HepG2 (cell line): ENCODE data around the gene NANOGP8. TPM values are rescaled to one million over a fixed set of nuclear protein-coding genes. Genes with fewer than 3 reads are reported as not detected.

Experiments used
- ATAC-seq: fragments of 200-7000 bp; cut with Tn5 transposase; 3 replicates; pipeline ENCODE4 v1.9.1; 2020; ENCODE audit warnings: mild to moderate bottlenecking, moderate library complexity
- BruUV-seq: library from RNA; stranded (reverse); fragments of 400-500 nt; replicated peaks from 2 replicates; lab custom pipeline; 2021; lab: Mats Ljungman, UMichigan
- CTCF ChIA-PET: fragments of 300-600 bp; formaldehyde crosslinking; extraction: SDS; loops from one replicate; lab custom pipeline; 2021; ENCODE audit warnings: low total read pairs, inconsistent platforms, low intra/inter-chr PET ratio; lab: Yijun Ruan, JAX
- POLR2A ChIA-PET: fragments of 350-600 bp; sonication (Branson Sonifier 250); formaldehyde crosslinking; loops from one replicate; lab custom pipeline; 2020; ENCODE audit warnings: antibody characterized with exemption, inconsistent platforms; lab: Yijun Ruan, JAX
- DNase-seq: peaks from one replicate; pipeline ENCODE4 v3.0.0-alpha.2; 2015; ENCODE audit warnings: low spot score
- FAIRE-seq: peaks from 3 replicates; lab custom pipeline; 2011; peaks lifted over from hg19 to GRCh38; lab: Jason Lieb, UNC
- H2AFZ ChIP-seq: one replicate; pipeline ENCODE4 v1.6.1; 2011; ENCODE audit warnings: low read length, inconsistent platforms
- H3K27ac ChIP-seq: fragments of 300-600 bp; 3 replicates; pipeline ENCODE4 v1.8.0; 2011; ENCODE audit warnings: mixed run types, mild to moderate bottlenecking, mixed read lengths, low read length, inconsistent platforms; ENCODE audit not compliant: insufficient read depth; ENCODE audit errors: extremely low read length
- H3K27me3 ChIP-seq, 2 experiments: fragments of 200-600 bp in 1 of 2; 2 replicates in 1 of 2; 3 replicates in 1 of 2; pipeline versions ENCODE4 v1.6.0 to v1.8.0; 2011; ENCODE audit warnings: low read length in 2 of 2, mild to moderate bottlenecking in 2 of 2, moderate library complexity in 2 of 2, inconsistent platforms in 1 of 2; ENCODE audit not compliant: insufficient read depth in 2 of 2, control insufficient read depth in 1 of 2
- H3K36me3 ChIP-seq, 2 experiments: fragments of 200-600 bp in 1 of 2; replicated peaks in 1 of 2; 2 replicates in 1 of 2; 3 replicates in 1 of 2; pipeline versions ENCODE4 v1.5.1 to v1.8.0; 2011; ENCODE audit warnings: low read length in 2 of 2, inconsistent platforms in 1 of 2; ENCODE audit not compliant: insufficient read depth in 2 of 2, control insufficient read depth in 1 of 2
- H3K4me1 ChIP-seq: 2 replicates; pipeline ENCODE4 v1.5.1; 2012; ENCODE audit warnings: low read length, inconsistent platforms; ENCODE audit not compliant: insufficient read depth
- H3K4me2 ChIP-seq: 2 replicates; pipeline ENCODE4 v1.6.0; 2011; ENCODE audit warnings: low read depth, low read length, inconsistent platforms
- H3K4me3 ChIP-seq, 3 experiments: fragments of 200-600 bp in 1 of 3; sonication (generic), shearing (Covaris generic) in 1 of 3; replicated peaks in 1 of 3; 2 replicates each; pipeline ENCODE4 v1.5.1; 2011 to 2016; ENCODE audit warnings: low read length in 3 of 3, inconsistent platforms in 2 of 3, low read depth in 2 of 3, mild to moderate bottlenecking in 2 of 3, control low read depth in 1 of 3, mixed read lengths in 1 of 3; ENCODE audit not compliant: insufficient read depth in 1 of 3
- H3K79me2 ChIP-seq: one replicate; pipeline ENCODE4 v1.6.1; 2011; ENCODE audit warnings: low read length, inconsistent platforms; ENCODE audit not compliant: insufficient read depth
- H3K9ac ChIP-seq: 2 replicates; pipeline ENCODE4 v1.6.0; 2011; ENCODE audit warnings: mild to moderate bottlenecking, low read depth, low read length, inconsistent platforms; ENCODE audit not compliant: insufficient read depth
- H3K9me3 ChIP-seq: 2 replicates; pipeline ENCODE4 v1.5.1; 2012; ENCODE audit warnings: mild to moderate bottlenecking, low read length
- H4K20me1 ChIP-seq: 2 replicates; pipeline ENCODE4 v1.6.0; 2011; ENCODE audit warnings: inconsistent platforms, mild to moderate bottlenecking, low read length, moderate library complexity; ENCODE audit not compliant: insufficient read depth
- ATF7-NPFF ChIP-seq: sonication (generic); formaldehyde crosslinking; IDR thresholded peaks from 2 replicates; pipeline ENCODE4 v1.8.1; 2023; ENCODE audit warnings: mild to moderate bottlenecking, low read depth, missing genetic modification reagents, moderate library complexity
- IRX3 ChIP-seq: sonication (generic); formaldehyde crosslinking; IDR thresholded peaks from 2 replicates; pipeline ENCODE4 v1.8.1; 2023; ENCODE audit warnings: mild to moderate bottlenecking, low read depth, missing genetic modification reagents, borderline replicate concordance
- KAT8 ChIP-seq: IDR thresholded peaks from 2 replicates; pipeline ENCODE4 v1.6.1; 2016; ENCODE audit warnings: missing genetic modification reagents, missing compliant biosample characterization
- MED8 ChIP-seq: sonication (generic); formaldehyde crosslinking; IDR thresholded peaks from 2 replicates; pipeline ENCODE4 v1.8.1; 2023; ENCODE audit warnings: mild to moderate bottlenecking, missing genetic modification reagents; ENCODE audit not compliant: insufficient replicate concordance
- MLLT10 ChIP-seq: sonication (generic); formaldehyde crosslinking; IDR thresholded peaks from 2 replicates; pipeline ENCODE4 v1.4.0; 2020; ENCODE audit warnings: missing genetic modification reagents
- NFE2 ChIP-seq: sonication (generic); formaldehyde crosslinking; IDR thresholded peaks from 2 replicates; pipeline ENCODE4 v1.4.0; 2020; ENCODE audit warnings: missing genetic modification reagents
- NR2F6 ChIP-seq, 2 experiments: IDR thresholded peaks; 2 replicates each; pipeline ENCODE4 v1.6.1; 2016; ENCODE audit warnings: antibody characterized with exemption in 1 of 2, mild to moderate bottlenecking in 1 of 2
- PPARG ChIP-seq: conservative IDR thresholded peaks from 2 replicates; pipeline ENCODE4 v1.6.1; 2016; ENCODE audit warnings: missing biosample characterization, missing genetic modification reagents
- REXO4 ChIP-seq: sonication (generic); formaldehyde crosslinking; IDR thresholded peaks from 2 replicates; pipeline ENCODE4 v1.8.0; 2022; ENCODE audit warnings: missing genetic modification reagents, mild to moderate bottlenecking, borderline replicate concordance
- SAFB2 ChIP-seq: sonication (generic); formaldehyde crosslinking; IDR thresholded peaks from 2 replicates; pipeline ENCODE4 v1.5.1; 2020; ENCODE audit warnings: missing genetic modification reagents, low read depth, mild to moderate bottlenecking, borderline replicate concordance
- SP2 ChIP-seq: sonication (generic); formaldehyde crosslinking; IDR thresholded peaks from 2 replicates; pipeline ENCODE4 v1.5.1; 2020; ENCODE audit warnings: mild to moderate bottlenecking, missing genetic modification reagents
- SYNCRIP ChIP-seq: fragments of 200-400 bp; formaldehyde crosslinking; IDR thresholded peaks from 2 replicates; pipeline ENCODE4 v1.6.1; 2018; ENCODE audit warnings: mild to moderate bottlenecking, low read depth, low read length; ENCODE audit not compliant: insufficient read depth
- THAP11 ChIP-seq: IDR thresholded peaks from 2 replicates; pipeline ENCODE4 v1.6.1; 2016; ENCODE audit warnings: missing biosample characterization, missing genetic modification reagents
- TOPORS ChIP-seq: sonication (generic); formaldehyde crosslinking; IDR thresholded peaks from 2 replicates; pipeline ENCODE4 v1.8.0; 2023; ENCODE audit warnings: mild to moderate bottlenecking, missing genetic modification reagents
- ZFP1 ChIP-seq: IDR thresholded peaks from 2 replicates; pipeline ENCODE4 v1.6.1; 2016
- ZFP36L2 ChIP-seq: sonication (generic); formaldehyde crosslinking; IDR thresholded peaks from 2 replicates; pipeline ENCODE4 v1.4.0; 2020; ENCODE audit warnings: missing genetic modification reagents
- ZNF614 ChIP-seq: IDR thresholded peaks from 2 replicates; pipeline ENCODE4 v1.6.1; 2018; ENCODE audit warnings: missing biosample characterization, missing genetic modification reagents, inconsistent platforms, borderline replicate concordance
- WGBS: methylation state at CpG from one replicate; pipeline ENCODE4 v1.1.6; 2017; ENCODE audit warnings: low lambda C conversion rate; 5-methylcytosine and 5-hydroxymethylcytosine counted together
- in situ Hi-C: cut with HindIII; loops from 2 replicates; pipeline ENCODE4 v1.10.0; 2017; ENCODE audit warnings: low pct_unique_long_range_greater_than_20kb; ENCODE audit not compliant: extremely low pct_ligation_motif_present
- intact Hi-C: fragments of 100-400 bp; cut with micrococcal nuclease; formaldehyde crosslinking; loops from one replicate; pipeline ENCODE4 v1.10.0; 2022; ENCODE audit not compliant: unreplicated experiment
- polyA plus RNA-seq, 8 experiments: library from polyadenylated mRNA; depleted of rRNA in 3 of 8; stranded (reverse) in 7 of 8; unstranded in 1 of 8; fragments of >200 nt; fragmentation: Illumina TruSeq in 4 of 8; extraction: Trizol in 4 of 8; gene quantifications; 2 replicates each; pipeline versions ENCODE4 v1.2.1 to v1.2.3, GENCODE V29; 2011 to 2016; ENCODE audit warnings: low read depth in 4 of 8, missing spikeins in 1 of 8, mixed read lengths in 1 of 8; ENCODE audit not compliant: insufficient read depth in 1 of 8
- total RNA-seq, 5 experiments: library from RNA; depleted of rRNA; stranded (reverse); fragments of >200 nt; fragmentation: Illumina TruSeq; extraction: Trizol; gene quantifications; 2 replicates each; pipeline ENCODE4 v1.2.3, GENCODE V29; 2016; ENCODE audit warnings: low read depth in 1 of 5
- TF ChIP-seq, protein P1 (sequence below): sonication (generic); formaldehyde crosslinking; IDR thresholded peaks from 2 replicates; pipeline ENCODE4 v1.4.0; 2020; ENCODE audit warnings: missing genetic modification reagents, borderline replicate concordance
- TF ChIP-seq, protein P2 (sequence below): sonication (generic); formaldehyde crosslinking; IDR thresholded peaks from 2 replicates; pipeline ENCODE4 v1.4.0; 2020; ENCODE audit warnings: missing genetic modification reagents

Gene NANOGP8
- total and polyA plus RNA-seq, 2 of the 13 experiments (the other 11 are each of a cell fraction or from before 2014, with no cell fraction given) = 0.27 TPM; not detected in 1

DNA sequence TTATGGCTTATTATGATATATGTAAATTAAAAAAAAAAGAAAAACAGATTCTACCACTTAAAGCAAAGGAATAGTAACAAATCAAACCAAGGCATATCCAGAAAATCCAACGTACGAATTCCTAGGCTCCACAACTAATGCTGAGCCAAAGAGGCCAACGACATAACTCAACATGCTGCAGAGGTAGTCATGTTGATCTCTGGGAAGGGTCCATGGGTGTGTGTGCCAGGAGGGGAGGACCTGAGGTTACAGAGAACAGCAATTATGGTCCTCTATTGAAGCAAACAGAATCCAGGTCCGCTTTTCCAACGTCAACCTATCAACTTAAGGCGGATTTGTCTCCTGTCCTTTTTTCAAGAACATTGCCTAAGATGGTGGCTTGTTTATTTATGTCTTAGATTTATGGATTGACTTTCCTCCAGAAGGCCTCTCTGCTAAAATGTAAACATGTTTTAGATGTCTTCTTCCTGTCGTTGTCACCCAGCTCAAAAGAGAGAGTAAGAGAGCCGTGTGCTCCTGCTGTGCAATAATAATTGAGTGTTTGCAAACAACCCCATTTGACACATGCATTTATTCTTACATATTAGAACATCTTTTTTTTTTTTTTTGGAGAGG is 20.4 kb downstream of the NANOGP8 start:
- Histone ChIP-seq H3K9me3 (no peaks in the 10 kb centered on the region), H3K79me2 (no peaks in the 10 kb centered on the region), H4K20me1 (no peaks in the 10 kb centered on the region; the same call in 1 of the 2 replicates), H3K4me2 (no peak overlapping the region), H3K27ac (no peak overlapping the region), H3K9ac (no peak overlapping the region), H3K27me3 (no peaks in the 10 kb centered on the region), H3K4me3 (no peak overlapping the region), H3K4me1 (peaks cover 8% of the 10 kb centered on the region)
- 33% methylated on average over 8 of the region's 8 CpGs for WGBS
- DNase-seq (no peak), ATAC-seq (no peak), FAIRE-seq (no peak)
- intact Hi-C loops (no loop called here), in situ Hi-C loops (no loop called here)
- CTCF ChIA-PET = no interaction called here
- POLR2A ChIA-PET = no interaction called here
- TF ChIP-seq SP2 (CRISPR knock-in tag) (no peak), IRX3 (no peak), MLLT10 (CRISPR knock-in tag) (no peak), SAFB2 (no peak), THAP11 (CRISPR knock-in tag) (no peak), MED8 (no peak), ZFP1 (CRISPR knock-in tag) (no peak), TOPORS (CRISPR knock-in tag) (no peak), KAT8 (CRISPR knock-in tag) (no peak), NFE2 (CRISPR knock-in tag) (no peak), SYNCRIP (no peak), NR2F6 (IDR thresholded peaks at IDR 0.05) (no peak), NR2F6 (CRISPR knock-in tag; IDR thresholded peaks at IDR 0.05) (no peak), ZFP36L2 (CRISPR knock-in tag) (no peak), REXO4 (no peak), ATF7-NPFF (CRISPR knock-in tag) (no peak), ZNF614 (CRISPR knock-in tag) (no peak), PPARG (CRISPR knock-in tag) (no peak)
- TF ChIP-seq, protein P1, sequence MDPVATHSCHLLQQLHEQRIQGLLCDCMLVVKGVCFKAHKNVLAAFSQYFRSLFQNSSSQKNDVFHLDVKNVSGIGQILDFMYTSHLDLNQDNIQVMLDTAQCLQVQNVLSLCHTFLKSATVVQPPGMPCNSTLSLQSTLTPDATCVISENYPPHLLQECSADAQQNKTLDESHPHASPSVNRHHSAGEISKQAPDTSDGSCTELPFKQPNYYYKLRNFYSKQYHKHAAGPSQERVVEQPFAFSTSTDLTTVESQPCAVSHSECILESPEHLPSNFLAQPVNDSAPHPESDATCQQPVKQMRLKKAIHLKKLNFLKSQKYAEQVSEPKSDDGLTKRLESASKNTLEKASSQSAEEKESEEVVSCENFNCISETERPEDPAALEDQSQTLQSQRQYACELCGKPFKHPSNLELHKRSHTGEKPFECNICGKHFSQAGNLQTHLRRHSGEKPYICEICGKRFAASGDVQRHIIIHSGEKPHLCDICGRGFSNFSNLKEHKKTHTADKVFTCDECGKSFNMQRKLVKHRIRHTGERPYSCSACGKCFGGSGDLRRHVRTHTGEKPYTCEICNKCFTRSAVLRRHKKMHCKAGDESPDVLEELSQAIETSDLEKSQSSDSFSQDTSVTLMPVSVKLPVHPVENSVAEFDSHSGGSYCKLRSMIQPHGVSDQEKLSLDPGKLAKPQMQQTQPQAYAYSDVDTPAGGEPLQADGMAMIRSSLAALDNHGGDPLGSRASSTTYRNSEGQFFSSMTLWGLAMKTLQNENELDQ (CRISPR knock-in tag) = no peak
- TF ChIP-seq, protein P2, sequence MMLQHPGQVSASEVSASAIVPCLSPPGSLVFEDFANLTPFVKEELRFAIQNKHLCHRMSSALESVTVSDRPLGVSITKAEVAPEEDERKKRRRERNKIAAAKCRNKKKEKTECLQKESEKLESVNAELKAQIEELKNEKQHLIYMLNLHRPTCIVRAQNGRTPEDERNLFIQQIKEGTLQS = no peak
- TF ChIP-seq, all 625 proteins: peak for 0
- no TSS peak for BruUV-seq
- Histone ChIP-seq H3K36me3 (no peaks in the 10 kb centered on the region), H2AFZ (no peak overlapping the region)
